ENCODE measurements around the gene EXOC6.

The EXOC6 gene

GRCh38 chr10:93015722-93016121, 167.4 kb downstream of the EXOC6 start:
- H3K36me3 ChIP-seq (ENCODE audit: insufficient read depth, low read length): no peaks in the 10 kb centered on the region
- no peak overlapping the region for H3K9ac ChIP-seq (ENCODE audit: insufficient read length)
- no peaks in the 10 kb centered on the region for H3K9me3 ChIP-seq (ENCODE audit: low read depth, low read length)
- no peak for DNase-seq (ENCODE audit: low read depth, low spot score)
- H3K27ac ChIP-seq: no peak overlapping the region
- no peak overlapping the region for H3K4me3 ChIP-seq
- TF ChIP-seq EZH2 (IDR thresholded peaks at IDR 0.05) (no peak), POLR2AphosphoS5 (IDR thresholded peaks at IDR 0.05; ENCODE audit: borderline replicate concordance, low read depth, low read length) (no peak), FOXP2 (optimal IDR thresholded peaks at IDR 0.05; ENCODE audit: control extremely low read depth, extremely low read length, insufficient read depth) (no peak)

- TF ChIP-seq POLR2AphosphoS5 (IDR thresholded peaks at IDR 0.05; ENCODE audit: borderline replicate concordance, low read depth, low read length): no peak
- no peak for TF ChIP-seq FOXP2 (optimal IDR thresholded peaks at IDR 0.05; ENCODE audit: control extremely low read depth, extremely low read length, insufficient read depth)
- TF ChIP-seq EZH2 (IDR thresholded peaks at IDR 0.05): no peak
- H3K27ac ChIP-seq: no peak overlapping the region
- 0 out of 2 replicates have a peak, but pooled peaks cover 2% of the 10 kb centered on the region for H3K36me3 ChIP-seq (ENCODE audit: insufficient read depth, low read length)
- H3K4me3 ChIP-seq: no peak overlapping the region
- no peaks in the 10 kb centered on the region for H3K9me3 ChIP-seq (ENCODE audit: low read depth, low read length)
- no peak for DNase-seq (ENCODE audit: low read depth, low spot score)
- H3K9ac ChIP-seq (ENCODE audit: insufficient read length): no peak overlapping the region
These were observed 174.8 kb downstream of the EXOC6 start for GRCh38 chr10:93023013-93023650.

- Histone ChIP-seq H3K9me3 (ENCODE audit: low read depth, low read length) (no peaks in the 10 kb centered on the region), H3K36me3 (ENCODE audit: insufficient read depth, low read length) (0 out of 2 replicates have a peak, but pooled peaks cover 2% of the 10 kb centered on the region), H3K9ac (ENCODE audit: insufficient read length) (no peak overlapping the region), H3K27ac (no peak overlapping the region), H3K4me3 (no peak overlapping the region)
- DNase-seq (ENCODE audit: low read depth, low spot score): no peak
- no peak for TF ChIP-seq EZH2 (IDR thresholded peaks at IDR 0.05)
- no peak for TF ChIP-seq POLR2AphosphoS5 (IDR thresholded peaks at IDR 0.05; ENCODE audit: borderline replicate concordance, low read depth, low read length)
- TF ChIP-seq FOXP2 (optimal IDR thresholded peaks at IDR 0.05; ENCODE audit: control extremely low read depth, extremely low read length, insufficient read depth): no peak
These were observed 177.8 kb downstream of the EXOC6 start for GRCh38 chr10:93026072-93026471.

GRCh38 chr10:93027508-93027907, 179.2 kb downstream of the EXOC6 start:
- Histone ChIP-seq H3K9ac (ENCODE audit: insufficient read length) (no peak overlapping the region), H3K4me3 (no peak overlapping the region), H3K36me3 (ENCODE audit: insufficient read depth, low read length) (0 out of 2 replicates have a peak, but pooled peaks cover 2% of the 10 kb centered on the region), H3K27ac (no peak overlapping the region), H3K9me3 (ENCODE audit: low read depth, low read length) (no peaks in the 10 kb centered on the region)
- TF ChIP-seq EZH2 (IDR thresholded peaks at IDR 0.05) (no peak), POLR2AphosphoS5 (IDR thresholded peaks at IDR 0.05; ENCODE audit: borderline replicate concordance, low read depth, low read length) (no peak), FOXP2 (optimal IDR thresholded peaks at IDR 0.05; ENCODE audit: control extremely low read depth, extremely low read length, insufficient read depth) (no peak)
- no peak for DNase-seq (ENCODE audit: low read depth, low spot score)

GRCh38 chr10:93028883-93029282, 180.6 kb downstream of the EXOC6 start:
- no peak overlapping the region for H3K4me3 ChIP-seq
- DNase-seq (ENCODE audit: low read depth, low spot score): no peak
- H3K27ac ChIP-seq: no peak overlapping the region
- H3K9me3 ChIP-seq (ENCODE audit: low read depth, low read length): no peaks in the 10 kb centered on the region
- TF ChIP-seq POLR2AphosphoS5 (IDR thresholded peaks at IDR 0.05; ENCODE audit: borderline replicate concordance, low read depth, low read length) (no peak), FOXP2 (optimal IDR thresholded peaks at IDR 0.05; ENCODE audit: control extremely low read depth, extremely low read length, insufficient read depth) (no peak), EZH2 (IDR thresholded peaks at IDR 0.05) (no peak)
- no peak overlapping the region for H3K9ac ChIP-seq (ENCODE audit: insufficient read length)
- H3K36me3 ChIP-seq (ENCODE audit: insufficient read depth, low read length): 0 out of 2 replicates have a peak, but pooled peaks cover 2% of the 10 kb centered on the region

- H3K9ac ChIP-seq (ENCODE audit: insufficient read length): no peak overlapping the region
- H3K9me3 ChIP-seq (ENCODE audit: low read depth, low read length): no peaks in the 10 kb centered on the region
- no peak for DNase-seq (ENCODE audit: low read depth, low spot score)
- no peak for TF ChIP-seq FOXP2 (optimal IDR thresholded peaks at IDR 0.05; ENCODE audit: control extremely low read depth, extremely low read length, insufficient read depth)
- no peak for TF ChIP-seq POLR2AphosphoS5 (IDR thresholded peaks at IDR 0.05; ENCODE audit: borderline replicate concordance, low read depth, low read length)
- no peak for TF ChIP-seq EZH2 (IDR thresholded peaks at IDR 0.05)
- no peak overlapping the region for H3K27ac ChIP-seq
- H3K36me3 ChIP-seq (ENCODE audit: insufficient read depth, low read length): 0 out of 2 replicates have a peak, but pooled peaks cover 2% of the 10 kb centered on the region
- H3K4me3 ChIP-seq: no peak overlapping the region
These were observed 182.1 kb downstream of the EXOC6 start for GRCh38 chr10:93030409-93030808.

- Histone ChIP-seq H3K36me3 (ENCODE audit: insufficient read depth, low read length) (no peaks in the 10 kb centered on the region), H3K4me3 (no peak overlapping the region), H3K27ac (no peak overlapping the region), H3K9me3 (ENCODE audit: low read depth, low read length) (no peaks in the 10 kb centered on the region), H3K9ac (ENCODE audit: insufficient read length) (no peak overlapping the region)
- TF ChIP-seq EZH2 (IDR thresholded peaks at IDR 0.05) (no peak), FOXP2 (optimal IDR thresholded peaks at IDR 0.05; ENCODE audit: control extremely low read depth, extremely low read length, insufficient read depth) (no peak), POLR2AphosphoS5 (IDR thresholded peaks at IDR 0.05; ENCODE audit: borderline replicate concordance, low read depth, low read length) (no peak)
- DNase-seq (ENCODE audit: low read depth, low spot score): no peak
These were observed 183.9 kb downstream of the EXOC6 start for GRCh38 chr10:93032105-93032808.

- H3K36me3 ChIP-seq (ENCODE audit: insufficient read depth, low read length): no peaks in the 10 kb centered on the region
- H3K9ac ChIP-seq (ENCODE audit: insufficient read length): no peak overlapping the region
- TF ChIP-seq POLR2AphosphoS5 (IDR thresholded peaks at IDR 0.05; ENCODE audit: borderline replicate concordance, low read depth, low read length): no peak
- H3K27ac ChIP-seq: no peak overlapping the region
- no peak for DNase-seq (ENCODE audit: low read depth, low spot score)
- no peak overlapping the region for H3K4me3 ChIP-seq
- no peaks in the 10 kb centered on the region for H3K9me3 ChIP-seq (ENCODE audit: low read depth, low read length)
These were observed 184.5 kb downstream of the EXOC6 start for GRCh38 chr10:93032809-93033137.

Measured in SK-N-MC (cell line).